ENCODE data around the gene PAH. TPM values are rescaled to one million over a fixed set of nuclear protein-coding genes. Genes with fewer than 3 reads are reported as not detected.

PAH gene
- total and polyA plus RNA-seq, 2 of the 4 experiments (the other 2 are of a cell fraction), result not detected

GRCh38 chr12:102821149-102821548, 95.9 kb downstream of the PAH start:
- no CpG with 5 or more reads among the region's 5 CpGs for WGBS, 2 experiments (ENCODE audit: extremely low coverage in 2 of 2, insufficient read length in 1 of 2)

More at GRCh38 chr12:102821149-102821548, 95.9 kb downstream of the PAH start:
- no peak overlapping the region for H2BK15ac ChIP-seq (ENCODE audit: low read depth, low read length)
- no peaks in the 10 kb centered on the region for H3K9me1 ChIP-seq (ENCODE audit: insufficient read depth, low read length)
- dilution Hi-C loops (cut with HindIII; ENCODE audit: low sequenced_read_pairs, unreplicated experiment) (no loop called here), intact Hi-C loops (cut with micrococcal nuclease) (no loop called here), in situ Hi-C loops (cut with MboI; ENCODE audit: low sequenced_read_pairs) (no loop called here)
- H2BK120ac ChIP-seq (ENCODE audit: low read depth, low read length), result no peak overlapping the region
- H2AK9ac ChIP-seq (replicated peaks; ENCODE audit: low read depth, low read length, poor library complexity), result no peak overlapping the region
- no peak overlapping the region for H3K4ac ChIP-seq (ENCODE audit: low read depth, low read length)
- no peaks in the 10 kb centered on the region for H3K36me3 ChIP-seq (ENCODE audit: control insufficient read depth, insufficient read depth, low read length)
- no peak overlapping the region for H2BK5ac ChIP-seq (ENCODE audit: low read depth, low read length, poor library complexity, severe bottlenecking)
- no peak overlapping the region for H4K91ac ChIP-seq (ENCODE audit: insufficient read depth, low read depth, low read length)
- no peak overlapping the region for H2AK5ac ChIP-seq (ENCODE audit: low read depth, low read length)
- no peak overlapping the region for H3K23ac ChIP-seq (ENCODE audit: low read depth, low read length)
- ChIA-PET CTCF (no interaction called here), POLR2A (ENCODE audit: unreplicated experiment) (no interaction called here)
- no peak overlapping the region for H3K4me3 ChIP-seq (ENCODE audit: insufficient read depth, low read depth, low read length)
- no peaks in the 10 kb centered on the region for H3K27me3 ChIP-seq (ENCODE audit: control insufficient read depth, insufficient read depth, low read length)
- BruUV-seq (replicated peaks), result no TSS peak
- no peaks in the 10 kb centered on the region for H4K20me1 ChIP-seq (ENCODE audit: insufficient read depth, low read length)
- no peak overlapping the region for H3K14ac ChIP-seq (replicated peaks; ENCODE audit: low read depth, low read length)
- H3K4me2 ChIP-seq (ENCODE audit: low read depth, low read length), result no peak overlapping the region
- H3K18ac ChIP-seq (ENCODE audit: low read depth, low read length), result no peak overlapping the region
- H3K27ac ChIP-seq (ENCODE audit: insufficient read depth, low read length), result no peak overlapping the region
- H3K9me3 ChIP-seq (ENCODE audit: control insufficient read depth, insufficient read depth, low read length), result no peaks in the 10 kb centered on the region
- no peak overlapping the region for H4K8ac ChIP-seq (ENCODE audit: low read depth in 2 of 2, low read length in 2 of 2)
- no peak overlapping the region for H2BK20ac ChIP-seq (ENCODE audit: low read depth, low read length)
- no peak for TF ChIP-seq FOS (IDR thresholded peaks at IDR 0.05; ENCODE audit: low read depth, low read length)
- no peak for TF ChIP-seq MAFK (IDR thresholded peaks at IDR 0.05; ENCODE audit: low read depth, low read length)
- TF ChIP-seq BHLHE40 (IDR thresholded peaks at IDR 0.05; ENCODE audit: low read depth, low read length), result no peak
- no peak for TF ChIP-seq CHD1 (IDR thresholded peaks at IDR 0.05; ENCODE audit: low read depth, low read length)
- TF ChIP-seq, protein P1, sequence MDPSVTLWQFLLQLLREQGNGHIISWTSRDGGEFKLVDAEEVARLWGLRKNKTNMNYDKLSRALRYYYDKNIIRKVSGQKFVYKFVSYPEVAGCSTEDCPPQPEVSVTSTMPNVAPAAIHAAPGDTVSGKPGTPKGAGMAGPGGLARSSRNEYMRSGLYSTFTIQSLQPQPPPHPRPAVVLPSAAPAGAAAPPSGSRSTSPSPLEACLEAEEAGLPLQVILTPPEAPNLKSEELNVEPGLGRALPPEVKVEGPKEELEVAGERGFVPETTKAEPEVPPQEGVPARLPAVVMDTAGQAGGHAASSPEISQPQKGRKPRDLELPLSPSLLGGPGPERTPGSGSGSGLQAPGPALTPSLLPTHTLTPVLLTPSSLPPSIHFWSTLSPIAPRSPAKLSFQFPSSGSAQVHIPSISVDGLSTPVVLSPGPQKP (IDR thresholded peaks at IDR 0.05; ENCODE audit: borderline replicate concordance, low read depth, low read length), result no peak
- no peak for TF ChIP-seq RFX5 (IDR thresholded peaks at IDR 0.05; ENCODE audit: low read depth, low read length)
- TF ChIP-seq, protein P2, sequence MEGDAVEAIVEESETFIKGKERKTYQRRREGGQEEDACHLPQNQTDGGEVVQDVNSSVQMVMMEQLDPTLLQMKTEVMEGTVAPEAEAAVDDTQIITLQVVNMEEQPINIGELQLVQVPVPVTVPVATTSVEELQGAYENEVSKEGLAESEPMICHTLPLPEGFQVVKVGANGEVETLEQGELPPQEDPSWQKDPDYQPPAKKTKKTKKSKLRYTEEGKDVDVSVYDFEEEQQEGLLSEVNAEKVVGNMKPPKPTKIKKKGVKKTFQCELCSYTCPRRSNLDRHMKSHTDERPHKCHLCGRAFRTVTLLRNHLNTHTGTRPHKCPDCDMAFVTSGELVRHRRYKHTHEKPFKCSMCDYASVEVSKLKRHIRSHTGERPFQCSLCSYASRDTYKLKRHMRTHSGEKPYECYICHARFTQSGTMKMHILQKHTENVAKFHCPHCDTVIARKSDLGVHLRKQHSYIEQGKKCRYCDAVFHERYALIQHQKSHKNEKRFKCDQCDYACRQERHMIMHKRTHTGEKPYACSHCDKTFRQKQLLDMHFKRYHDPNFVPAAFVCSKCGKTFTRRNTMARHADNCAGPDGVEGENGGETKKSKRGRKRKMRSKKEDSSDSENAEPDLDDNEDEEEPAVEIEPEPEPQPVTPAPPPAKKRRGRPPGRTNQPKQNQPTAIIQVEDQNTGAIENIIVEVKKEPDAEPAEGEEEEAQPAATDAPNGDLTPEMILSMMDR (conservative IDR thresholded peaks at IDR 0.05; ENCODE audit: low read depth, low read length), result no peak
- TF ChIP-seq CEBPB (IDR thresholded peaks at IDR 0.05; ENCODE audit: low read depth, low read length), result no peak
- no peak for TF ChIP-seq SMC3 (IDR thresholded peaks at IDR 0.05; ENCODE audit: low read depth, low read length)
- TF ChIP-seq, protein P3, sequence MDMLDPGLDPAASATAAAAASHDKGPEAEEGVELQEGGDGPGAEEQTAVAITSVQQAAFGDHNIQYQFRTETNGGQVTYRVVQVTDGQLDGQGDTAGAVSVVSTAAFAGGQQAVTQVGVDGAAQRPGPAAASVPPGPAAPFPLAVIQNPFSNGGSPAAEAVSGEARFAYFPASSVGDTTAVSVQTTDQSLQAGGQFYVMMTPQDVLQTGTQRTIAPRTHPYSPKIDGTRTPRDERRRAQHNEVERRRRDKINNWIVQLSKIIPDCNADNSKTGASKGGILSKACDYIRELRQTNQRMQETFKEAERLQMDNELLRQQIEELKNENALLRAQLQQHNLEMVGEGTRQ (IDR thresholded peaks at IDR 0.05; ENCODE audit: low read depth, low read length), result no peak
- no peak for TF ChIP-seq MXI1 (IDR thresholded peaks at IDR 0.05; ENCODE audit: borderline replicate concordance, low read depth, low read length)
- TF ChIP-seq POLR2A (IDR thresholded peaks at IDR 0.05; ENCODE audit: low read depth, low read length), result no peak
- TF ChIP-seq RAD21 (IDR thresholded peaks at IDR 0.05; ENCODE audit: low read length), result no peak
- no peak for TF ChIP-seq RCOR1 (IDR thresholded peaks at IDR 0.05; ENCODE audit: insufficient replicate concordance, low read length)
- TF ChIP-seq MAZ (IDR thresholded peaks at IDR 0.05; ENCODE audit: borderline replicate concordance, low read depth, low read length), result no peak
- no peak for TF ChIP-seq NFE2L2 (IDR thresholded peaks at IDR 0.05; ENCODE audit: low read depth, low read length)
- DNase-seq, result no peak
- ATAC-seq (ENCODE audit: low read depth), result no peak
- no peaks in the 10 kb centered on the region for H3K79me1 ChIP-seq (ENCODE audit: low read depth in 1 of 2, low read length in 2 of 2)
- H3K56ac ChIP-seq (ENCODE audit: extremely low read depth, insufficient read depth, low read length), result no peak overlapping the region
- no peak overlapping the region for H2AFZ ChIP-seq (replicated peaks; ENCODE audit: low read length, poor library complexity)
- no peak overlapping the region for H4K5ac ChIP-seq (ENCODE audit: low read depth, low read length)
- no peaks in the 10 kb centered on the region for H3K4me1 ChIP-seq (ENCODE audit: control insufficient read depth, insufficient read depth, low read length)
- H3K9ac ChIP-seq (ENCODE audit: low read depth, low read length), result no peak overlapping the region

All from IMR-90 (cell line).